Smooth muscle cell (in vitro differentiated cells): ENCODE data around the gene SCYL3. TPM values are rescaled to one million over a fixed set of nuclear protein-coding genes. Genes with fewer than 3 reads are reported as not detected.

Experiments used
- DNase-seq: peaks from one replicate; lab custom pipeline; 2025; ENCODE audit not compliant: unreplicated experiment; lab: John Stamatoyannopoulos, UW
- H2AFZ ChIP-seq: fragments of 200-600 bp; sonication (generic); 2 replicates; pipeline ENCODE4 v1.6.0; 2016; ENCODE audit warnings: antibody characterized with exemption, low read depth, mild to moderate bottlenecking
- H3F3A ChIP-seq: fragments of 200-600 bp; sonication (generic); 2 replicates; pipeline ENCODE4 v1.6.0; 2017; ENCODE audit warnings: antibody characterized with exemption, low read depth
- H3K27ac ChIP-seq: fragments of 200-600 bp; sonication (generic); 2 replicates; pipeline ENCODE4 v1.5.1; 2016; ENCODE audit warnings: low read depth, mild to moderate bottlenecking
- H3K27me3 ChIP-seq: fragments of 200-600 bp; sonication (generic); 2 replicates; pipeline ENCODE4 v1.6.1; 2016; ENCODE audit warnings: low read depth, mild to moderate bottlenecking
- H3K36me3 ChIP-seq: fragments of 200-600 bp; sonication (generic); 2 replicates; pipeline ENCODE4 v1.5.1; 2016; ENCODE audit warnings: low read depth
- H3K4me1 ChIP-seq: fragments of 200-600 bp; sonication (generic); 2 replicates; pipeline ENCODE4 v1.5.1; 2016; ENCODE audit warnings: low read depth
- H3K4me2 ChIP-seq: fragments of 200-600 bp; sonication (generic); 2 replicates; pipeline ENCODE4 v1.6.0; 2016; ENCODE audit warnings: mild to moderate bottlenecking
- H3K4me3 ChIP-seq: fragments of 200-600 bp; sonication (generic); 2 replicates; pipeline ENCODE4 v1.5.1; 2016; ENCODE audit warnings: mild to moderate bottlenecking
- H3K79me2 ChIP-seq: fragments of 200-600 bp; sonication (generic); 2 replicates; pipeline ENCODE4 v1.6.0; 2016; ENCODE audit warnings: low read depth, mild to moderate bottlenecking
- H3K9ac ChIP-seq: fragments of 200-600 bp; sonication (generic); 2 replicates; pipeline ENCODE4 v1.6.0; 2016; ENCODE audit warnings: low read depth
- H3K9me3 ChIP-seq: fragments of 200-600 bp; sonication (generic); replicated peaks from 2 replicates; pipeline ENCODE4 v1.5.1; 2016; ENCODE audit warnings: low read depth
- H4K20me1 ChIP-seq: fragments of 200-600 bp; sonication (generic); 2 replicates; pipeline ENCODE4 v1.6.0; 2016; ENCODE audit warnings: low read depth
- WGBS: methylation state at CpG from one replicate; pipeline ENCODE4 v1.1.7; 2016; ENCODE audit warnings: low lambda C conversion rate; 5-methylcytosine and 5-hydroxymethylcytosine counted together
- polyA plus RNA-seq: library from polyadenylated mRNA; unstranded; fragments of >200 nt; fragmentation: Nextera tagmentation; extraction: Ambion mirVana; gene quantifications from 2 replicates; pipeline ENCODE4 v1.2.1, GENCODE V29; 2016
- total RNA-seq: library from RNA; depleted of rRNA; stranded (reverse); fragments of >200 nt; gene quantifications from 2 replicates; pipeline ENCODE4 v1.2.3, GENCODE V29; 2014
- TF ChIP-seq, protein P1 (sequence below): fragments of 200-600 bp; sonication (generic); IDR thresholded peaks from 2 replicates; pipeline ENCODE4 v1.5.1; 2017; ENCODE audit warnings: borderline replicate concordance, mild to moderate bottlenecking, antibody characterized with exemption; ENCODE audit not compliant: insufficient read depth, poor library complexity, severe bottlenecking

SCYL3 gene, protein sequence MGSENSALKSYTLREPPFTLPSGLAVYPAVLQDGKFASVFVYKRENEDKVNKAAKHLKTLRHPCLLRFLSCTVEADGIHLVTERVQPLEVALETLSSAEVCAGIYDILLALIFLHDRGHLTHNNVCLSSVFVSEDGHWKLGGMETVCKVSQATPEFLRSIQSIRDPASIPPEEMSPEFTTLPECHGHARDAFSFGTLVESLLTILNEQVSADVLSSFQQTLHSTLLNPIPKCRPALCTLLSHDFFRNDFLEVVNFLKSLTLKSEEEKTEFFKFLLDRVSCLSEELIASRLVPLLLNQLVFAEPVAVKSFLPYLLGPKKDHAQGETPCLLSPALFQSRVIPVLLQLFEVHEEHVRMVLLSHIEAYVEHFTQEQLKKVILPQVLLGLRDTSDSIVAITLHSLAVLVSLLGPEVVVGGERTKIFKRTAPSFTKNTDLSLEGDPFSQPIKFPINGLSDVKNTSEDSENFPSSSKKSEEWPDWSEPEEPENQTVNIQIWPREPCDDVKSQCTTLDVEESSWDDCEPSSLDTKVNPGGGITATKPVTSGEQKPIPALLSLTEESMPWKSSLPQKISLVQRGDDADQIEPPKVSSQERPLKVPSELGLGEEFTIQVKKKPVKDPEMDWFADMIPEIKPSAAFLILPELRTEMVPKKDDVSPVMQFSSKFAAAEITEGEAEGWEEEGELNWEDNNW
- total RNA-seq (9.1 and 10.3 TPM in 2 replicates), polyA plus RNA-seq (3.1 and 4.0 TPM in 2 replicates)

DNA sequence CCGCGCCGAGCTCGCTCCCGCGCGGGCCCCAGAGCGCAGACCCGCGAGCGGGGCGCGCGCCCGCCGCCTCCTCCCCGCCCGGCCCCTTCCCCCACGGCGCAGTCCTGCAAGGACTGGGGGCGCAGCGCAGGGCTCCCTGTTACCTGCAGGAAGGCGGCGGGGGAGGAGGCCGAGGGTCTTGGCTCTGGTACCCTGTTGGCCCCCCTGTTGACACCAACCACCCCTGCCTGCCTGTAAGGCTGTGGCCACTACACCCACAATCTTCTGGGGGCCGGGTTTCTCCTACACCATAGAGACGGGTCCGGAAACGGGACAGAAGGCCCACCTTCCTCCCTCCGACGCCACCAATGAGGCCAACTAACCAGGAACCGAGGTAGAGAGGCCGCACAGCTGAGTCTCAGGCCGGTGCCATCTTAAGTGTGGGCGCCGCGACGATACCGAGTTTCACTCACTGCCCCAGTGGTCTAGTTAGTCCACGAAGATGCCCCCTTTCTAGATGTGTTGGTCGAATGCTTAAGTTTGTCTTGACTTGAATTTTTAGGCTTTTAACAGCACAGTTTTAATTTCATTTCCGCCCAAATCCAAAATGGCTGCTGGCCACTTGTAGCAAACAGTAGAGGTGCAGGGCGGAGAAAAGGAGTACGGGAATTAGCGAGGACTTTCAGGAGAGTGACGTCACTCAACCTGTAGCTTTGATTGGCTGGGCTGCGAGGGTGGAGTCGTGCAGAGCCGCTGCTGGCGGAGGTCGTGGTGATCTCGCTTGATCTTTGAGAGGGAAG is at the start of gene SCYL3:
TSS of gene SCYL3 (minus strand) at position 252 of the 779 bp plus-strand sequence. CDS start 5,056 bp downstream, outside the sequence.
- TF ChIP-seq, protein P1, sequence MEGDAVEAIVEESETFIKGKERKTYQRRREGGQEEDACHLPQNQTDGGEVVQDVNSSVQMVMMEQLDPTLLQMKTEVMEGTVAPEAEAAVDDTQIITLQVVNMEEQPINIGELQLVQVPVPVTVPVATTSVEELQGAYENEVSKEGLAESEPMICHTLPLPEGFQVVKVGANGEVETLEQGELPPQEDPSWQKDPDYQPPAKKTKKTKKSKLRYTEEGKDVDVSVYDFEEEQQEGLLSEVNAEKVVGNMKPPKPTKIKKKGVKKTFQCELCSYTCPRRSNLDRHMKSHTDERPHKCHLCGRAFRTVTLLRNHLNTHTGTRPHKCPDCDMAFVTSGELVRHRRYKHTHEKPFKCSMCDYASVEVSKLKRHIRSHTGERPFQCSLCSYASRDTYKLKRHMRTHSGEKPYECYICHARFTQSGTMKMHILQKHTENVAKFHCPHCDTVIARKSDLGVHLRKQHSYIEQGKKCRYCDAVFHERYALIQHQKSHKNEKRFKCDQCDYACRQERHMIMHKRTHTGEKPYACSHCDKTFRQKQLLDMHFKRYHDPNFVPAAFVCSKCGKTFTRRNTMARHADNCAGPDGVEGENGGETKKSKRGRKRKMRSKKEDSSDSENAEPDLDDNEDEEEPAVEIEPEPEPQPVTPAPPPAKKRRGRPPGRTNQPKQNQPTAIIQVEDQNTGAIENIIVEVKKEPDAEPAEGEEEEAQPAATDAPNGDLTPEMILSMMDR = no peak
- H3K27ac ChIP-seq = peak within 1 kb of the TSS; percentile 98
- DNase-seq = peak; percentile 76
- WGBS = under 1% methylated on average over 45 of the region's 52 CpGs
- no peaks in the 10 kb centered on the region for H3K27me3 ChIP-seq
- peaks cover 20% of the 10 kb centered on the region for H3K4me1 ChIP-seq
- H3K9ac ChIP-seq = peak within 1 kb of the TSS; percentile 99
- H4K20me1 ChIP-seq = peaks cover 16% of the 10 kb centered on the region
- peak within 1 kb of the TSS; percentile 88 for H2AFZ ChIP-seq
- H3K9me3 ChIP-seq = no peaks in the 10 kb centered on the region
- H3K4me3 ChIP-seq = peak within 1 kb of the TSS; percentile 95
- H3F3A ChIP-seq = peaks cover 22% of the 10 kb centered on the region
- peak within 1 kb of the TSS; percentile 84 for H3K4me2 ChIP-seq
- H3K79me2 ChIP-seq = peaks cover 34% of the 10 kb centered on the region
- H3K36me3 ChIP-seq = no peaks in the 10 kb centered on the region

DNA sequence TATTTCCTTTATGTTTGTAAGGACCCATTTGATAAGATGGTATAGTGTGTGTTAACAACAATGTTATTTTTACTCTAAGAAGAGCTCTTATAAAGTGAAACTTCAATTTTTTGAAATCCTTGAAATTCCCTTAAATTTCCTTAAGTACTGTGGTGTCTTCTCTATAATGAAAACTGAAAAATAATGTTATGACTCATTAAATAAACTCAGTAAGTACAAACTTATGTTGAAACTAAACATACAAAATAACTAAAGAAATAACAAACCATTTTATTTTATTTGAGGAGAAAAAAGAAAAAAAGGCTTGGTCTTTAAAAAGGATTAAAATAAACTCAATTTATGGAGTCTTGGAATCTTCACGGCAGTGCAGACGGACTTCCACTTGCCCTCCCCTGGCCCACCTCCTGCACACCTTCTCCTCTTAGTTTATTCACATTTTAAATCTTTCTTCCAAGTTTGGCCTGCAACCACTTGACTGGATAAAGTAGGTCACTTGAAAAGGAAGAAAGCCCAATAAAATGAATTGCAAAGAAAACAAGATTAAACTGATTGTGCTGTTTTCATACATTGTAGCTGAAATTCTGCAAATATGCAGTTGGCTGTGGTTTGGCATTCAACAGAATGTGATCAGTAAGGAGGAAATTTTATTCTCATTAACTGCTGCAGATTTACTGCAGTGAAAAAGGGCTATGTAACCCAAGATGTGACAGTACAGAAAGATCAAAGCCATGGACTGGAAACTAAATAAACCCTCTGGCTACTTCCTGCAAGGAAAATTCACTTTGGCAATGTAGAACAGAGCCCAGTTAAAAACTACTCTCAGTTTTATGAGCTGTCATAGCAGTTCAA is 48.5 kb upstream of the SCYL3 start:
- H3K79me2 ChIP-seq = no peaks in the 10 kb centered on the region
- 55% methylated on average over 2 of the region's 2 CpGs for WGBS
- no peaks in the 10 kb centered on the region for H4K20me1 ChIP-seq
- no peaks in the 10 kb centered on the region for H3K36me3 ChIP-seq
- H3K4me1 ChIP-seq = no peaks in the 10 kb centered on the region
- no peak for DNase-seq
- H3K27me3 ChIP-seq = no peaks in the 10 kb centered on the region
- peaks cover 4% of the 10 kb centered on the region for H3F3A ChIP-seq
- no peaks in the 10 kb centered on the region for H3K9me3 ChIP-seq
- peak overlapping the region; percentile 13 for H3K4me2 ChIP-seq
- no peak overlapping the region for H2AFZ ChIP-seq
- no peak overlapping the region for H3K4me3 ChIP-seq
- TF ChIP-seq, protein P1 = no peak
- H3K9ac ChIP-seq = no peak overlapping the region
- H3K27ac ChIP-seq = no peak overlapping the region

DNA sequence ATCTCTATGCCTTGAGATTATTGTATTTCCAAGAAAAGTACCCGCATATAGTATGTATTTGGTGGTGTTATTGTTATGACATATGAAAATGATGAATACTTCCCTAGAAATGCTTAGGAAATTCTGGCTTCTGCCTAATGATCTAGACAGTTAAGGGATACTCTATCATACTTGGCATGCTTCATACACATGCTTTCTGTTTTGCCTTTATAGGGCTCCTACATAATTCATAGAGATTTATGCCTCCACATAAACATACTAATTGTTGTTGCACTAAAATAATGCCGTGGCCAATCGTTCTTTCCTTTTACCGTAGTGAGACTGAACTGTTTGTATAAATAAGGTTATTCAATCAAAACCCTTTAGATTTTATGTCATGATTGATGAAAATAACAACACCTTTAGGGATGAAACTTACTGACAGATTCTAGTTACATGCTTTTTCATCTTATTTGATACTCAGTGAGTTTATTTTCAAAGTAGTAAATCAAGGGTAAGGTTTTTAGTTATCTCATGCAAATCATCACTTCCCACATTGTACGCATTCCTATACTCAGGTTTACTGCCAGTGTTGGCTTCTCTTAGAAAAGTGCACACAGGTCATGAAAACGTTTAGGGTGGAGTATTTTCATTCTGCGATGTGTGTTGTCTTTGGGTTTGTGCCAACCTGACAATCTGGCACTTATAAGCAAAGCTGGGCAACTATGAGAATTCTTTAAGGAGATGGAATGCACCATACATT is 40.5 kb upstream of the SCYL3 start:
- 69% methylated on average over 7 of the region's 7 CpGs for WGBS
- H3K4me2 ChIP-seq = no peak overlapping the region
- TF ChIP-seq, protein P1 = no peak
- H3K36me3 ChIP-seq = no peaks in the 10 kb centered on the region
- no peak overlapping the region for H2AFZ ChIP-seq
- no peaks in the 10 kb centered on the region for H3K79me2 ChIP-seq
- no peaks in the 10 kb centered on the region for H3K9me3 ChIP-seq
- H3K27ac ChIP-seq = no peak overlapping the region
- no peak for DNase-seq
- no peak overlapping the region for H3K9ac ChIP-seq
- no peak overlapping the region for H3K4me3 ChIP-seq
- H4K20me1 ChIP-seq = no peaks in the 10 kb centered on the region
- no peaks in the 10 kb centered on the region for H3K4me1 ChIP-seq
- H3F3A ChIP-seq = peaks cover 6% of the 10 kb centered on the region
- no peaks in the 10 kb centered on the region for H3K27me3 ChIP-seq
